BE2C (cell line): ENCODE results near the gene JAK2.
"Not testable (repeated sequence)": the region's sequence is repeated elsewhere in the genome, so short reads cannot be mapped to it uniquely, and the experiment has no call there.

Source experiments
- DNase-seq: peaks from one replicate; pipeline ENCODE4 v3.0.0-alpha.2; 2020
- H3K27me3 ChIP-seq: fragments of 250-450 bp; sonication (Bioruptor Pico); 2 replicates; pipeline ENCODE4 v1.5.1; 2020; ENCODE audit warnings: mild to moderate bottlenecking
- H3K36me3 ChIP-seq: fragments of 250-450 bp; sonication (Bioruptor Pico); 2 replicates; pipeline ENCODE4 v1.5.1; 2020; ENCODE audit warnings: mild to moderate bottlenecking
- H3K4me1 ChIP-seq: fragments of 250-450 bp; sonication (Bioruptor Pico); 2 replicates; pipeline ENCODE4 v1.5.1; 2020
- H3K4me3 ChIP-seq: 2 replicates; pipeline ENCODE4 v1.5.1; 2011; ENCODE audit warnings: low read depth, low read length
- H3K9me3 ChIP-seq: fragments of 250-450 bp; sonication (Bioruptor Pico); 2 replicates; pipeline ENCODE4 v1.5.1; 2020
- TF ChIP-seq, protein P1 (sequence below): IDR thresholded peaks from 2 replicates; pipeline ENCODE4 v1.5.1; 2012; ENCODE audit warnings: mild to moderate bottlenecking, low read depth, low read length

JAK2 gene

GRCh38 chr9:5073701-5074100 is 88.6 kb downstream of the JAK2 start:
- DNase-seq: no peak
- TF ChIP-seq, protein P1, sequence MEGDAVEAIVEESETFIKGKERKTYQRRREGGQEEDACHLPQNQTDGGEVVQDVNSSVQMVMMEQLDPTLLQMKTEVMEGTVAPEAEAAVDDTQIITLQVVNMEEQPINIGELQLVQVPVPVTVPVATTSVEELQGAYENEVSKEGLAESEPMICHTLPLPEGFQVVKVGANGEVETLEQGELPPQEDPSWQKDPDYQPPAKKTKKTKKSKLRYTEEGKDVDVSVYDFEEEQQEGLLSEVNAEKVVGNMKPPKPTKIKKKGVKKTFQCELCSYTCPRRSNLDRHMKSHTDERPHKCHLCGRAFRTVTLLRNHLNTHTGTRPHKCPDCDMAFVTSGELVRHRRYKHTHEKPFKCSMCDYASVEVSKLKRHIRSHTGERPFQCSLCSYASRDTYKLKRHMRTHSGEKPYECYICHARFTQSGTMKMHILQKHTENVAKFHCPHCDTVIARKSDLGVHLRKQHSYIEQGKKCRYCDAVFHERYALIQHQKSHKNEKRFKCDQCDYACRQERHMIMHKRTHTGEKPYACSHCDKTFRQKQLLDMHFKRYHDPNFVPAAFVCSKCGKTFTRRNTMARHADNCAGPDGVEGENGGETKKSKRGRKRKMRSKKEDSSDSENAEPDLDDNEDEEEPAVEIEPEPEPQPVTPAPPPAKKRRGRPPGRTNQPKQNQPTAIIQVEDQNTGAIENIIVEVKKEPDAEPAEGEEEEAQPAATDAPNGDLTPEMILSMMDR: no peak
- no peaks in the 10 kb centered on the region for H3K9me3 ChIP-seq
- H3K27me3 ChIP-seq: no peaks in the 10 kb centered on the region
- no peaks in the 10 kb centered on the region for H3K36me3 ChIP-seq
- H3K4me1 ChIP-seq: no peaks in the 10 kb centered on the region
- no peak overlapping the region for H3K4me3 ChIP-seq

- no peak for DNase-seq
- H3K4me3 ChIP-seq: peak overlapping the region; percentile 15; the same call in 1 of the 2 replicates
- TF ChIP-seq, protein P1: no peak
These were observed 100.9 kb downstream of the JAK2 start for GRCh38 chr9:5085993-5086392.

GRCh38 chr9:5089737-5090136 is 104.7 kb downstream of the JAK2 start:
- Histone ChIP-seq H3K27me3 (0 out of 2 replicates have a peak, but pooled peaks cover 4% of the 10 kb centered on the region), H3K4me3 (no peak overlapping the region), H3K36me3 (no peaks in the 10 kb centered on the region), H3K4me1 (no peaks in the 10 kb centered on the region), H3K9me3 (no peaks in the 10 kb centered on the region)
- TF ChIP-seq, protein P1: no peak
- DNase-seq: no peak

More at GRCh38 chr9:5085993-5086392, 100.9 kb downstream of the JAK2 start:
- Histone ChIP-seq H3K9me3 (no peaks in the 10 kb centered on the region), H3K27me3 (0 out of 2 replicates have a peak, but pooled peaks cover 4% of the 10 kb centered on the region), H3K36me3 (no peaks in the 10 kb centered on the region), H3K4me1 (no peaks in the 10 kb centered on the region)

DNA sequence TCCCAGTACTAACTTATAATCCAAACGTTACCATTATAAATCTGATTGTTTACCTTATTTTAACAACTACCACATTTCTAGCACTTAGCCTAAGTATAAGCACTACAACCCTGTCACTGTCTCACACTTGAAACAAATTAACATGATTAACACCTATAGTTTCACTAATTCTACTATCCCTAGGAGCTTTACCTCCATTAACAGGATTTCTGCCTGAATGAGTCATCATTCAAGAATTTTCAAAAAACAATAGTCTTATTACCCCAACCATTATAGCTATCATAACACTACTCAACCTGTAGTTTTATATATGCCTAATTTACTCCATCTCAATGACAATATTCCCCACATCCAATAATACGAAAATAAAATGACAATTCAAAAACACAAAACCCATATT is 110.7 kb downstream of the JAK2 start:
- Histone ChIP-seq H3K9me3 (no peaks in the 10 kb centered on the region), H3K4me1 (no peaks in the 10 kb centered on the region), H3K27me3 (no peaks in the 10 kb centered on the region), H3K36me3 (no peaks in the 10 kb centered on the region), H3K4me3 (no peak overlapping the region)
- TF ChIP-seq, protein P1: no peak
- DNase-seq: no peak

GRCh38 chr9:5099466-5099865 is 114.4 kb downstream of the JAK2 start:
- Histone ChIP-seq H3K27me3 (no peaks in the 10 kb centered on the region), H3K9me3 (no peaks in the 10 kb centered on the region), H3K4me3 (no peak overlapping the region), H3K36me3 (no peaks in the 10 kb centered on the region), H3K4me1 (no peaks in the 10 kb centered on the region)
- DNase-seq: no peak
- TF ChIP-seq, protein P1: no peak

DNA sequence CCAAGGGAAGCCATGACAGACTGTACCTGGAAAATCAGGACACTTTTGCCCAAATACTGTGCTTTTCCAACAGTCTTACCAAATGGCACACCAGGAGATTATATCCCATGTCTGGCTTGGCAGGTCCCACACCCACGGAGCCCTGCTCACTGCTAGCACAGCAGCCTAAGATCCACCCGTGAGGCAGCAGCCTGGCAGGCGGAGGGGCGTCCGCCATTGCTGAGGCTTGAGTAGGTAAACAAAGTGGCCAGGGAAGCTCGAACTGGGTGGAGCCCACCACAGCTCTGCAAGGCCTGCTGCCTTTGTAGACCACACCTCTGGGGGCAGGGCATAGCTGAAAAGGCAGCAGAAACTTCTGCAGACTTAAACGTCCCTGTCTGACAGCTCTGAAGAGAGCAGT is 116.1 kb downstream of the JAK2 start:
- not testable (repeated sequence) for DNase-seq, H3K4me3 ChIP-seq, H3K27me3 ChIP-seq, H3K4me1 ChIP-seq, H3K9me3 ChIP-seq, H3K36me3 ChIP-seq

GRCh38 chr9:5106517-5106916 is 121.4 kb downstream of the JAK2 start:
- not testable (repeated sequence) for H3K4me1 ChIP-seq, DNase-seq, H3K4me3 ChIP-seq, H3K9me3 ChIP-seq, H3K27me3 ChIP-seq, H3K36me3 ChIP-seq
